ENCODE results near the gene AFG3L2. TPM values are rescaled to one million over a fixed set of nuclear protein-coding genes. Genes with fewer than 3 reads are reported as not detected.

The AFG3L2 gene
- total RNA-seq, 1 donor from 2014 or later = 95.6 TPM

Other genes starting within 250 kb of the AFG3L2 start
- gene CIDEA, start 122.9 kb downstream of the AFG3L2 start, total RNA-seq = 0.87 TPM in 1 of 2 replicates, not detected in the other
- gene TUBB6, start 69.0 kb downstream of the AFG3L2 start, total RNA-seq = 224 and 821 TPM in 2 replicates
- 1.9 and 3.6 TPM in 2 replicates for gene PRELID3A, start 30.7 kb upstream of the AFG3L2 start, total RNA-seq

Measured in renal cortical epithelial cell (primary cell).